ENCODE data around the gene CAMTA1. TPM values are rescaled to one million over a fixed set of nuclear protein-coding genes. Genes with fewer than 3 reads are reported as not detected.

The CAMTA1 gene
- total RNA-seq, 1 donor from 2014 or later = 63.8 TPM

- H3K4me3 Mint-ChIP-seq (ENCODE audit: unreplicated experiment) = no peak overlapping the region
- H3K9me3 Mint-ChIP-seq (ENCODE audit: low read depth) = no peaks in the 10 kb centered on the region
- TF ChIP-seq, protein P1, sequence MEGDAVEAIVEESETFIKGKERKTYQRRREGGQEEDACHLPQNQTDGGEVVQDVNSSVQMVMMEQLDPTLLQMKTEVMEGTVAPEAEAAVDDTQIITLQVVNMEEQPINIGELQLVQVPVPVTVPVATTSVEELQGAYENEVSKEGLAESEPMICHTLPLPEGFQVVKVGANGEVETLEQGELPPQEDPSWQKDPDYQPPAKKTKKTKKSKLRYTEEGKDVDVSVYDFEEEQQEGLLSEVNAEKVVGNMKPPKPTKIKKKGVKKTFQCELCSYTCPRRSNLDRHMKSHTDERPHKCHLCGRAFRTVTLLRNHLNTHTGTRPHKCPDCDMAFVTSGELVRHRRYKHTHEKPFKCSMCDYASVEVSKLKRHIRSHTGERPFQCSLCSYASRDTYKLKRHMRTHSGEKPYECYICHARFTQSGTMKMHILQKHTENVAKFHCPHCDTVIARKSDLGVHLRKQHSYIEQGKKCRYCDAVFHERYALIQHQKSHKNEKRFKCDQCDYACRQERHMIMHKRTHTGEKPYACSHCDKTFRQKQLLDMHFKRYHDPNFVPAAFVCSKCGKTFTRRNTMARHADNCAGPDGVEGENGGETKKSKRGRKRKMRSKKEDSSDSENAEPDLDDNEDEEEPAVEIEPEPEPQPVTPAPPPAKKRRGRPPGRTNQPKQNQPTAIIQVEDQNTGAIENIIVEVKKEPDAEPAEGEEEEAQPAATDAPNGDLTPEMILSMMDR (IDR thresholded peaks at IDR 0.05) = no peak
- DNase-seq (ENCODE audit: low spot score) = no peak
- no peaks in the 10 kb centered on the region for H3K36me3 Mint-ChIP-seq (ENCODE audit: low read depth)
- no peaks in the 10 kb centered on the region for H3K4me1 Mint-ChIP-seq (ENCODE audit: low read depth)
- no peaks in the 10 kb centered on the region for H3K27me3 Mint-ChIP-seq (ENCODE audit: low read depth)
- H3K27ac Mint-ChIP-seq (ENCODE audit: unreplicated experiment) = no peak overlapping the region
These were observed 927.6 kb downstream of the CAMTA1 start for GRCh38 chr1:7712731-7713323.

DNA sequence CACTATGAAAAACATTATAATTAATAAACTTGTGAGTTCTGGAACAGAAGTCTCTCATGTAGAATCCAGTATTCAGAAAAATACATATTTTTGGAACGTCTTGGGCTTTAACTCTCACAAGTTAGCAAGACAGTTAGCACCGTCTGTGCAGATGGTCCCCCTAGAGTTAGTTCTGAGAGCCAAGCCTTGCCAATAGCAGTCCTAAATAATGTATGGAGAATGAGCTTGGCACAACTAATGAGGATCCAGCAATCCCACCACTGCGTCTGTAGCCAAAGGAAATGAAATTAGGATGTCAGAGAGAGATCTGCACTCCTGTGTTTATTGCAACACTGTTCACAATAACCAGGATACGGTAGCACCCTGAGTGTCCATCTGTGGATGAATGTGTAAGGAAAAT lies 931.3 kb downstream of the CAMTA1 start:
- H3K4me1 Mint-ChIP-seq (ENCODE audit: low read depth) = peaks cover 9% of the 10 kb centered on the region
- no peaks in the 10 kb centered on the region for H3K9me3 Mint-ChIP-seq (ENCODE audit: low read depth)
- H3K36me3 Mint-ChIP-seq (ENCODE audit: low read depth) = no peaks in the 10 kb centered on the region
- H3K27ac Mint-ChIP-seq (ENCODE audit: unreplicated experiment) = no peak overlapping the region
- no peak for DNase-seq (ENCODE audit: low spot score)
- TF ChIP-seq, protein P1 (IDR thresholded peaks at IDR 0.05) = no peak
- H3K4me3 Mint-ChIP-seq (ENCODE audit: unreplicated experiment) = no peak overlapping the region
- no peaks in the 10 kb centered on the region for H3K27me3 Mint-ChIP-seq (ENCODE audit: low read depth)

GRCh38 chr1:7717748-7718368 lies 932.6 kb downstream of the CAMTA1 start:
- Mint-ChIP-seq H3K9me3 (ENCODE audit: low read depth) (no peaks in the 10 kb centered on the region), H3K4me3 (ENCODE audit: unreplicated experiment) (no peak overlapping the region), H3K4me1 (ENCODE audit: low read depth) (peaks cover 21% of the 10 kb centered on the region), H3K36me3 (ENCODE audit: low read depth) (no peaks in the 10 kb centered on the region), H3K27me3 (ENCODE audit: low read depth) (no peaks in the 10 kb centered on the region), H3K27ac (ENCODE audit: unreplicated experiment) (no peak overlapping the region)
- TF ChIP-seq, protein P1 (IDR thresholded peaks at IDR 0.05) = no peak
- DNase-seq (ENCODE audit: low spot score) = no peak

DNA sequence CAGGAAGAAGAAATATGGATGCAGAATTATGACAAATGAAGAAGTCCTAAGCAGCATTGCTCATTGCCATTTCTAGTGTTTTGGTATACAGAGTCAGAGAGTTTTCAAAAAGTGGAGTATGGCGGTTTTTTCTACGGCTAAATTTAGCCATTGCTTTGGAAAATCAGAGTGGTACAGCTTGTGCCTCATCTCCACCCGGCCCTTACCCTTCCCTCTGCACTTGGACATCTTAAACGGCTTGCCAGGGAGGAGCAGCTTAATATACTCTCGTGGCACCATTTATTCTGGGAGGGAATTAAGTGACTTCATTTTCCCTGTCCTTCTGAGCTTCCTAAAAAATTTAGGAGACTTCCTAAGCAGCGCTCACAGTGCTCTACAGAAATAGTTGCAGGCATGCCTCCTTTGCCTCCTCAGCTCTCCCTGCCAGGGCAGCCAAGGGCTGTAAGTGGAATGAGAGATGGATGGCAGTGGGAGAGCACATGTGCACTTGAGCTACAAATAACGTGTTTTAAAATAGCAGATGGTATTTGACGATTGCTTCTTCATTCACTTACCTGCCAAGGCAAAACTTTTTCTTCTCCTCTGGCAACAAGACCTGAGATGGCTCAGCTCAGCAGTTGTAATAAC lies 934.3 kb downstream of the CAMTA1 start:
- H3K27ac Mint-ChIP-seq (ENCODE audit: unreplicated experiment) = no peak overlapping the region
- no peaks in the 10 kb centered on the region for H3K27me3 Mint-ChIP-seq (ENCODE audit: low read depth)

More for the DNA sequence above, 934.3 kb downstream of the CAMTA1 start:
- H3K4me1 Mint-ChIP-seq (ENCODE audit: low read depth) = peaks cover 21% of the 10 kb centered on the region
- H3K9me3 Mint-ChIP-seq (ENCODE audit: low read depth) = no peaks in the 10 kb centered on the region
- TF ChIP-seq, protein P1 (IDR thresholded peaks at IDR 0.05) = no peak
- H3K36me3 Mint-ChIP-seq (ENCODE audit: low read depth) = no peaks in the 10 kb centered on the region
- no peak overlapping the region for H3K4me3 Mint-ChIP-seq (ENCODE audit: unreplicated experiment)
- no peak for DNase-seq (ENCODE audit: low spot score)
